Gastrocnemius medialis (tissue), 4 donors: ENCODE data around the gene S100A14.

Source experiments
- CTCF ChIP-seq, 5 experiments: fragments of 450-650 bp in 3 of 5; fragments of 200-600 bp in 2 of 5; sonication (generic) in 2 of 5; IDR thresholded peaks in 4 of 5; conservative IDR thresholded peaks in 1 of 5; 1 replicate in 4 of 5; 2 replicates in 1 of 5; pipeline ENCODE4 v1.5.1; 2016 to 2019; ENCODE audit warnings: antibody characterized with exemption in 5 of 5, mild to moderate bottlenecking in 3 of 5, moderate library complexity in 3 of 5
- POLR2A ChIP-seq, 2 donors: fragments of 450-650 bp; IDR thresholded peaks; one replicate each; pipeline ENCODE4 v1.6.1; 2017; ENCODE audit warnings: antibody characterized with exemption in 2 of 2, mild to moderate bottlenecking in 2 of 2, moderate library complexity in 2 of 2

- TF ChIP-seq CTCF (IDR thresholded peaks at IDR 0.05 in 4 of 5, conservative IDR thresholded peaks at IDR 0.05 in 1 of 5): no peak
- TF ChIP-seq POLR2A (IDR thresholded peaks at IDR 0.05): no peak
Observed at GRCh38 chr1:153578490-153578889, 37.6 kb downstream of the S100A14 start.
